GM10248 (cell line): ENCODE measurements around the gene GRID1.

ENCODE experiments used
- CTCF ChIA-PET: fragments of 300-600 bp; sonication (Branson Sonifier 250); formaldehyde crosslinking; extraction: SDS; loops from one replicate; lab custom pipeline; 2021; ENCODE audit warnings: antibody characterized with exemption; lab: Yijun Ruan, JAX
- POLR2A ChIA-PET: fragments of 350-650 bp; sonication (Branson Sonifier 250); formaldehyde crosslinking; extraction: SDS; loops from one replicate; lab custom pipeline; 2020; ENCODE audit warnings: antibody characterized with exemption; lab: Yijun Ruan, JAX
- DNase-seq: peaks from one replicate; pipeline ENCODE4 v3.0.0; 2012; ENCODE audit errors: extremely low spot score
- TF ChIP-seq, protein P1 (sequence below): IDR thresholded peaks from 2 replicates; pipeline ENCODE4 v1.5.1; 2012; ENCODE audit warnings: mild to moderate bottlenecking, low read depth; ENCODE audit errors: extremely low read depth, missing control alignments, control extremely low read depth

The GRID1 gene

DNA sequence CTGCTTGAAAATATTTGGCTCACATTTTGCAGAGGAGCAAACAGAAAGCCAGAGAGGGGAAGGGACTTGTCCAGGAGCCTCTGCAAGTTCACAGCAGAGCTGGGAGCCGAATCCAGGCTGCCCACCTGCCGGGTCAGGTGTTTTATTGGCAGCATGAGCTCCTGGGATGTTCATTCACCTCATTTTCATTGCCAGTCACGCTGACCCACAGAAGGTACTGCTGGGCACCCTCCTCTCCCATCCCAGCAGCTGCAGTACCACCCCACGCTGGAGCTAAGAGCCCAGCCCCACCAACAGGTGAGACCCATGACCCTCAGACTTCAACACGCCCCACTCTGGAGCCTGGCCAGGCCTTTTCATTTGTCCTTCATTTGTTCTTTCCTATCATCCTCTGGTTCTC, 102.7 kb downstream of the GRID1 start:
- POLR2A ChIA-PET, result no interaction called here
- TF ChIP-seq, protein P1, sequence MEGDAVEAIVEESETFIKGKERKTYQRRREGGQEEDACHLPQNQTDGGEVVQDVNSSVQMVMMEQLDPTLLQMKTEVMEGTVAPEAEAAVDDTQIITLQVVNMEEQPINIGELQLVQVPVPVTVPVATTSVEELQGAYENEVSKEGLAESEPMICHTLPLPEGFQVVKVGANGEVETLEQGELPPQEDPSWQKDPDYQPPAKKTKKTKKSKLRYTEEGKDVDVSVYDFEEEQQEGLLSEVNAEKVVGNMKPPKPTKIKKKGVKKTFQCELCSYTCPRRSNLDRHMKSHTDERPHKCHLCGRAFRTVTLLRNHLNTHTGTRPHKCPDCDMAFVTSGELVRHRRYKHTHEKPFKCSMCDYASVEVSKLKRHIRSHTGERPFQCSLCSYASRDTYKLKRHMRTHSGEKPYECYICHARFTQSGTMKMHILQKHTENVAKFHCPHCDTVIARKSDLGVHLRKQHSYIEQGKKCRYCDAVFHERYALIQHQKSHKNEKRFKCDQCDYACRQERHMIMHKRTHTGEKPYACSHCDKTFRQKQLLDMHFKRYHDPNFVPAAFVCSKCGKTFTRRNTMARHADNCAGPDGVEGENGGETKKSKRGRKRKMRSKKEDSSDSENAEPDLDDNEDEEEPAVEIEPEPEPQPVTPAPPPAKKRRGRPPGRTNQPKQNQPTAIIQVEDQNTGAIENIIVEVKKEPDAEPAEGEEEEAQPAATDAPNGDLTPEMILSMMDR, result no peak
- no peak for DNase-seq
- CTCF ChIA-PET, result no interaction called here

DNA sequence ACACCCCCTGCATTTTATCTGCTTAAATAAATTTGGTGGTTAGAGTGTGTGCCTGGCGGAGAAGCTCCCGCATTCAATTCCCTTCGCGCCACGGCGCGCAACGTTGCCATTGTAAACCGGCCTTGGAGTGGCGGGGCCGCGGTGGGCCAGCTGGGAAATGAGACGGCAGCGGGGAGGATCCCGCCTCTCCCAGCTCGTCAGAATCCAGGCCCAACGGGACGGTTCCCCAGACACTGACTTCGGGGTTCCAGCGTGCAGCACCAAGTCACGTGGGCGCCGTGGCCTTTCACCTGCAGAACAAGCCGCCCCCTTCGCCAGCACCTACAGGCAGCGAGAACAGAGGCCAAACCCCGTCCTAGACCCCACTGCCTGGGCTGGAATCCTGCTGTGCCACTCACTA, 103.4 kb downstream of the GRID1 start:
- CTCF ChIA-PET, result no interaction called here

DNA sequence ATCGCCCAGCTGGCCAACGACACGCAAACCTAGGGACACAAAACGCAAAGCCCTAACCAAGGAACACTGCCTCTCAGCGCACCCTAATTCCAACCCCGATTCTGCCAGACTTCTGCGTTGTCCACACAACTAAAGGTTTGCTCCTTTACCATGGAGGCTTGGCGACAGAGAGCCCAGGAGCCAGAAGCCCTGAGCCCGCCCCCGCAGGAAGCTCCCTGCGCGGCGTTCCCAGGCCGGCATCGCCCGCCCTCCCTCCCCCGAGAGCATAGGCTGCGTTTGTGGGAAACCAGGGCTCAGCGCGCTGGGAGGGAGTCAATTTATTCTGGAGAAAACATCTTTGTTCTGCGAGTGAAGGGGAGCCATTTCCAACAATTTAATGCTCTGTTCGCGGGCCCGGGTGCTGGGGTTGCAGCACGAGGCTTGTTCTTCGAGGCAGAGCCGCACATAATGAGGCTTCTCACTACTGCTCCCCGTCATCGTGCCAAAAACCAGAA, 103.9 kb downstream of the GRID1 start:
- TF ChIP-seq, protein P1, result no peak
- ChIA-PET POLR2A (no interaction called here), CTCF (no interaction called here)
- no peak for DNase-seq

More for the DNA sequence above, 103.4 kb downstream of the GRID1 start:
- DNase-seq, result no peak
- TF ChIP-seq, protein P1, result no peak
- POLR2A ChIA-PET, result no interaction called here

DNA sequence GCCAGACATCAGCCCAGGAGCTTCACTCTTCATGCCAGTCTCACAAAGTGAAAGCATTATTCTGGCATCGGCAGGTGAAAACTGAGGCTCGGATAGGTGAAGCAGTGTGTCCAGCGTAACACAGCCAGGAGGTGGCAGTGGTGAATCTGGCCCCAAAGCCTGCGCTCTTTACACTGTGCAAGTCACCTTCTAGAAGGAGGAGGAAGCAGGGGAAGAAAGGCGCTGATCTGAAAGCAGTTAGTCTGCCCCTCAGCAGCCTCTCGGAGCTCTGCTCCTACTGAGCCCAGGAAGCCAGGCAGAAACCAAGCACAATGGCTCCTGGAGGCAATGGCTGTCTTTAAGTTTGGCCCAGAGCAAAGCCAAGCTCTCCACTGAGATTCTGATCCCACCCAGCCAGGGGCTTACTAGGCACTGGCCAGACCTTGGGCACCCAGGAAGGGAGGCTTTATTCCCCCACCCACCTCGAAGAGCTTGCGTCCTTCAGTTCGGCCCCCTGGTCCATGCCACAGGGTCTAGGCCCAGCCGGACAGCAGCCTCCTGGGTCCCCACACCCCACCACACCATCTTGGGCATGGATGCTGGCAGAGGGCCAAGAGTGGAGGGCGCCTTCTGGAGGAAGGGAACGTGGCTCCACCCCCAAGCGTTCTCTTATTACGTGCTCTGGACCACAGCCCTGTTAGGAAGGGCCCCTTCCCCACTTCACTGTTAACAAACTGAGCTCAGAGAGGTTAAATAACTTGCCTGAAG, 104.5 kb downstream of the GRID1 start:
- CTCF ChIA-PET, result interaction anchor here (1.0 to 1.6 kb wide), 2 partner anchors 9 to 116 kb away, joined by 3 to 5 read pairs; no protein-coding TSS in a partner anchor
- peak; percentile 70 for DNase-seq
- POLR2A ChIA-PET, result no interaction called here
- TF ChIP-seq, protein P1, result peak; percentile 47

DNA sequence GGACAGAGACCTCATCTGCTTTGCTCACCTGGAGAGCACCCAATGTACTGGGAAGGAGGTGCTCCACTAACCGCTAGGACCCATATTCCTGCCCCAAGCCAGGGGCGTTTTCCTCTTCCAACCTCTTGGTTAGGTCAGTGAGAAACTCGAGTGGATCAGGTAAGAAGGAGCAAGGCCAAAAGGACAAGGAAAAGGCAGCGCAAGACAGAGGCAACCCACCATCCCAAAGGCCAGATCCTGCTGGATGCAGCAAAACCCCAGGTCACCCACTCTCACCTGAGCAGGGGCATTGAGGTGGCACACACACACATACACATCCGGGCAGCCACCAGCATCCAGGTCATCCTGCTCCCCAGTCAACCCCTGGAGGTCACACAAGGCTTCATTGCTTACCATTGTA, 105.1 kb downstream of the GRID1 start:
- TF ChIP-seq, protein P1, result no peak
- CTCF ChIA-PET, result interaction anchor here (1.0 to 1.6 kb wide), 2 partner anchors 9 to 117 kb away, joined by 3 to 5 read pairs; no protein-coding TSS in a partner anchor
- POLR2A ChIA-PET, result no interaction called here
- no peak for DNase-seq

DNA sequence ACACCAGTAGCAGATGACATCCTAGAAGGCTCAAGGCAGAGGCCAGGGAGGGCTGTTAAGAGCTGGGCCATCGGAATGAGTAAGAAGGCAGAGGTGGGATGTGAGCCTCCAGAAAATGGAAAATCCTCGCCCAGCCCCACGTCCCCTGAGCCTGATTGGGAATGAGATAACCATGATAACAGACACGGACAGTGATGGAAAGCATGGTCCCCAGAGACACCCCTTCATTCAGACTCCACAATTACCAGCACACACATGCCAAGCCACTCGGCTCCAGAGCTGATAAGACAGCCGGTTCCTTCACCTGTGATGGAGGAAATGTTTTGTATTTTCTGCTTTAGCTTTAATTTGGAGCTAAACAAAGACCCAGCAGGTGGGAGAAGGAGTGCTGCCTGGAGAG, 106.0 kb downstream of the GRID1 start:
- TF ChIP-seq, protein P1, result no peak
- no peak for DNase-seq
- POLR2A ChIA-PET, result no interaction called here
- CTCF ChIA-PET, result interaction anchor here (1.2 to 1.6 kb wide), 2 partner anchors 9 to 118 kb away, joined by 5 read pairs; no protein-coding TSS in a partner anchor
